Central memory CD4-positive, alpha-beta T cell (primary cell): Measurements from ENCODE around the gene NPRL2.

Experiments used
- DNase-seq: peaks from one replicate; pipeline ENCODE4 v3.0.0; 2022

Gene NPRL2

GRCh38 chr3:50347187-50347813 lies 3.3 kb downstream of the NPRL2 start:
- peak; percentile 73 for DNase-seq

GRCh38 chr3:50345586-50346234 lies 4.9 kb downstream of the NPRL2 start, which contains the start of gene ZMYND10:
Gene ZMYND10, minus strand, starts transcription at chr3:50345732. Its CDS starts 153 bp downstream, at chr3:50345579.
- peak; percentile 71 for DNase-seq

GRCh38 chr3:50345008-50345407 lies 5.6 kb downstream of the NPRL2 start:
- DNase-seq = no peak

GRCh38 chr3:50342813-50343633 lies 7.6 kb downstream of the NPRL2 start:
- no peak for DNase-seq

DNA sequence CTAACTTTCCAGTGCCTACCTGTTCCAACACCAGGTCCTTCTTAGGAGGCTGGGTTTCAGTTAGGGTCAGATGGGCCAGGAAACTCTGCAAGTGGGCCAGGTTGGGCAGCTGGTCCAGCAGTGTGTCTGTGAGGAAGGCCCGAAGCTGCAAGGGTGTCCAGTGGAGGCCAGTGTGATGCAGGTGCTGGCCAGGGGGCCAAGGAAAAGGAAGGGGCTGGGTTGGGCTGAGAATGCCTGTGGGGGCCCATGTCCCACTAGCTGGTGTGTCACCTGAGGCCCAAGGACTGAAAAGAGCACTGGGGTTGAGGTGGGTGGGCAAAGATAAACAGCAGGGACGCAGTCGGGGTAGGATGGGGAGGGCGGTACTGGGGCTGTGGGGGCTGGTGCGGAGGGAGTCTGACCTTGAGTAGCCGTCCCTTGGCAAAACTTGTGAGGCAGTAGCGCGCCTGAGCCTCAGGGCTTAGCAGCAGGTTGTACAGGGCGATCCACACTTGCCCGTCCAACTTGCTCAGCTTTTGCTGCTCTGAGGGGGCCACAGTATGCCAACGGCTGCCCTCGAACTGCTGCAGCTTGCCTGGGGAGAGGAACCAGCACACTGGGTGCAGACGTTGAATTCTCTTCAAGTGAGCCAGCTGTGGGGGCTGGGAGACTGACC lies 8.5 kb downstream of the NPRL2 start:
- DNase-seq = no peak

- no peak for DNase-seq
These were observed 9.0 kb downstream of the NPRL2 start for GRCh38 chr3:50341537-50341936.

GRCh38 chr3:50340448-50341329 lies 9.9 kb downstream of the NPRL2 start, which contains the start of gene RASSF1:
Gene RASSF1, minus strand, starts transcription at chr3:50340836. Its CDS starts 31 bp downstream, at chr3:50340805.
- DNase-seq = peak; percentile 50

- no peak for DNase-seq
These were observed 10.5 kb downstream of the NPRL2 start for GRCh38 chr3:50340147-50340447.

DNA sequence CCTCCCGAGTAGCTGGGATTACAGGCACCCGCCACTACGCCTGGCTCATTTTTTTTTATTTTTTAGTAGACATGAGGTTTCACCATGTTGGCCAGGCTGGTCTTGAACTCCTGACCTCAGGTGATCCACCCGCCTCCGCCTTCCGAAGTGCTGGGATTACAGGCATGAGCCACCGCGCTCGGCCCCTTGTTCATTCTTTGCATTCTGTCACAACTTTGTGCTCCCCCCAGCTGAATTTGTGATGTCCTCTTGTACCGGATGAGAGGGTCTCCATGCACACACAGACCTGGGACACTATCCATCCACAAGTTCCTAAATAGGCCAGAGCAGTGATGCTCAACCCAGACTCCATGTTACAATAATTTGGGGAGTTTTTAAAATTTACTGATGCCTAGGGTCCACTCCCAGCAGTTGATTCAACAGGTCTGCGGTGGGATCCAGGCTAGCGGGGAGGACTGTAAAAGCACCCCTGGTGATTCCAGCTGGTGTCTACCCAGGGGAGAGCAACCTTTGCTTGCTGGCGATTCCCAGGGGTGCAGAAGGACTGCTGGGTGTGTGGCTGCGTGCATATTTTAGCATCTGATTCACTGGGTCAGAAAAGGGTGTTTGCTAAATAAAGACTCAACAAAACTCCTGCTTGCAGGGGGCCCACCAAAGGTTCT lies 11.0 kb downstream of the NPRL2 start:
- DNase-seq = no peak

DNA sequence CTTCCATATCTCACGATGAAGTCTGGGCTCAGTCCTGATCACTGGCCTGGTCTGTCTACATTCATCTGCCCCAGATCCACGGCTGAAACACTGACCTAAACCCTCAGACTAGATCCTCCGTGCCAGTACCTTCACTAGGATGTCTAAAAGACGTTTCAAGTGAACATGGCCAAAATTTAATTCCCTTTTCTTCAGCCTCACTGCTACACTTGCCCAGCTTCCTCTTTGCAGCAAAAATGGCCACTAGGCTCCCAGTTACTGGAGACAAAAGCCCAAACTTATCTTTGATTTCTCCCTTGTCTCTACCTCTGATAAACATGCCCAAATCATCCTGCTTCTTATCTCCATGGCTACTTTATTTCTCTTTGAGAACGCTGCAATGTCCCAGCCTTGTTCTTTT lies 11.6 kb downstream of the NPRL2 start:
- no peak for DNase-seq

- peak; percentile 95 for DNase-seq
These were observed 13.3 kb downstream of the NPRL2 start for GRCh38 chr3:50337175-50337861.

GRCh38 chr3:50336452-50337174 lies 14.0 kb downstream of the NPRL2 start:
- no peak for DNase-seq

DNA sequence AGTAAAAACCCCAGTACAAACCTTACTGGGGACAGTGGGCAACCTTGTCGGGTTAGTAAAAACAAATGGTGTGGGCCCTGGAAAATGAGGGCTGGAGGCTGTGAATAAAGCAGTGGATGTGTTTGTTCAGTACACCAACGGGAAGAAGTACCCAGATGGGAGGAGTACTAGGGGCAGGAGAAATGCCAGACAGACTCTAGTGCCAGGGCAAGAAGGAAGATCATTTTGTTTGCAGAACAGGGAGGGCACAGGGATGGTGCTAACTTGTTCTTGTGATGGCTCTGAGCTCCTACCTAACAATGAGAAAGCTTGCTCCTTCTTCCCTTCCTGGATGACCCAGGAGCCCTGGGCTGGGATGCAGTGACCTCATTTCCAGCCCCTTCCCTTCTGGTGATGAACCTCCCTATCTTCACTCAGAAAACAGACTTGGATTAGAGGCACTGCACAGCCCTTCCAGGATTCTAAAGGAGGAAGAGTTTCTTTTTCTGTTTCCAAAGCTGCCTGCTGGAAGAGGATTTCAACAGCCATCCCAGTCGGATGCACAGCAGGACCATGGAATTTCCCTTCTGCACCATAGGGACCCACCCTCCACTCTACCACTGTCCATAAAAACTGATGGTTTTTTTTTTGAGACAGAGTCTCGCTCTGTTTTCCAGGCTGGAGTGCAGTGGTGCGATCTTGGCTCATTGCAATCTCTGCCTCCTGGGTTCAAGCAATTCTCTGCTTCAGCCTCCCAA lies 16.1 kb downstream of the NPRL2 start:
- no peak for DNase-seq

DNA sequence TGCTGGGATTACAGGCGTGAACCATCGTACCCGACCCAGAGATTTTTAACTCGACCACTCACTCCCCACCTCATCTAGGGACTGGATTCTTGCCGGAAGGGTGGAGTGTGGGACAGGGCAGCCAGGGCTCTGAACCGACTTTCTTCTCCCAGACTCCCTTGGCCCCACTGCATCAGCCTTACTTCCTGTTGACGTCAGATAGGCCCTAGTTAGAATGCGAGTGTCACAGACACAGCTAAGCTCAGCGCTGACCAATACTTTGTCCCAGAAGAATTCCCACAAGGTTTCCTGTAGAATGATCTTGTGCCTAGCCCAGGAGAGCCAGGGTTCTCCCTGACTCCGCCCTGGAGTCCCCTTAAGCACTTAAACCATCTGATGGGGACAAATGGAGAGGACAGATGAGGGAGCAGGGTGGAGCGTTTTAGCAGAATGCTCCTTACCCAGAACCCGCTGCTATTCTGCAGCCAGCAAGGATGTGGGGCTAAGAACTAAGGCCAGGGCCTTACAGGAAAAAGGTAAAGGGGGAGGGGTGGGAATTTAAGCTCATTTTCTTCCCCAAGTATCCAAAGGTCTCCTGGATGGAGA lies 16.7 kb downstream of the NPRL2 start:
- no peak for DNase-seq

DNA sequence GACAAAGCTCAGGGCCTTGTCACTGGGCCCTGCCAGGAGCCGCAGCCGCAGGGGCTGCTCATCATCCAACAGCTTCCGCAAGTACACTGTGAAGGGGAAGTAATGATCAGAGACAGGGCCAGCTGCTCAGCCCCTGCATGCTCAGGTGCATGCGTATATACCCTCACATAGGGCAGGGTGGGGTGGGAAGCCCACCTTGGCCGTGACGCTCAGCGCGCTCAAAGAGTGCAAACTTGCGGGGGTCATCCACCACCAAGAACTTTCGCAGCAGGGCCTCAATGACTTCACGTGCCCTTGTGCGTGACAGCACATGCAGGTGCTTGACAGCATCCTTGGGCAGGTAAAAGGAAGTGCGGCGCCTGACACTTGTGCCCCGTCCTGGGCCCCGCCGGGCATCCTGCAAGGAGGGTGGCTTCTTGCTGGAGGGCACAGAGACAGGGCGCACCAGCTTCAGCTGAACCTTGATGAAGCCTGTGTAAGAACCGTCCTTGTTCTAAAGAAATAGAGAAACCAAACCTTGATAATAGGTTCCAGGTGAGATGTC lies 19.1 kb downstream of the NPRL2 start:
- no peak for DNase-seq

GRCh38 chr3:50330330-50330729 lies 20.2 kb downstream of the NPRL2 start:
- DNase-seq = no peak

GRCh38 chr3:50327943-50328691 lies 22.5 kb downstream of the NPRL2 start, which contains the start of gene TUSC2:
Gene TUSC2, minus strand, starts transcription at chr3:50328223. Its CDS starts 124 bp downstream, at chr3:50328099.
- peak; percentile 91 for DNase-seq

DNA sequence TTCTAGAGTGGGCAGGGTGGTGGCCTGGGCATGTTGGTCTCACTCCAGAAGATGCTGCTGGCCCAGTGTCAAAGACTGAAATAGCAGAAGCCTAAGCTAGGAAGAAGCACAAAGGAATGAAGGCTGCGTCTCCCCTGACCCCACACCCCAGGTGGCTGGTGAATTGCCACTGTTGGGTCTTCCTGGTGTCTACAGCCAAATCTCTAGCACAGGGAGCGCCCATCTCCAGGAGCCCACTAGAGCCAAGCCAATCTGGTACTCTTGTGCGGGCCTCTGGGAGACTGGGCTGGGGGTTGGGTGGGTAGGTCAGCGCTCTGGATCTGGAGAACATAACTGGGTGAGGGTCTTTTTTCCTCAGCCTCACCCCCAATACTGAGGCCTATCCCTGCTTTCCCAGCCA lies 23.4 kb downstream of the NPRL2 start:
- DNase-seq = no peak
